ENCODE data around the gene DDX25. TPM values are rescaled to one million over a fixed set of nuclear protein-coding genes. Genes with fewer than 3 reads are reported as not detected.
"Not testable (repeated sequence)": the region's sequence is repeated elsewhere in the genome, so short reads cannot be mapped to it uniquely, and the experiment has no call there.

The DDX25 gene
- total RNA-seq (2014; rRNA removed; shearing (Covaris generic)): 0.96 and 1.5 TPM in 2 replicates
- 1.4 and 1.6 TPM in 2 replicates for polyA plus RNA-seq (2015; cell fraction: cytosol; rRNA removed)
- polyA plus RNA-seq (2015; cell fraction: nucleus; rRNA removed): 4.8 and 6.3 TPM in 2 replicates

DNA sequence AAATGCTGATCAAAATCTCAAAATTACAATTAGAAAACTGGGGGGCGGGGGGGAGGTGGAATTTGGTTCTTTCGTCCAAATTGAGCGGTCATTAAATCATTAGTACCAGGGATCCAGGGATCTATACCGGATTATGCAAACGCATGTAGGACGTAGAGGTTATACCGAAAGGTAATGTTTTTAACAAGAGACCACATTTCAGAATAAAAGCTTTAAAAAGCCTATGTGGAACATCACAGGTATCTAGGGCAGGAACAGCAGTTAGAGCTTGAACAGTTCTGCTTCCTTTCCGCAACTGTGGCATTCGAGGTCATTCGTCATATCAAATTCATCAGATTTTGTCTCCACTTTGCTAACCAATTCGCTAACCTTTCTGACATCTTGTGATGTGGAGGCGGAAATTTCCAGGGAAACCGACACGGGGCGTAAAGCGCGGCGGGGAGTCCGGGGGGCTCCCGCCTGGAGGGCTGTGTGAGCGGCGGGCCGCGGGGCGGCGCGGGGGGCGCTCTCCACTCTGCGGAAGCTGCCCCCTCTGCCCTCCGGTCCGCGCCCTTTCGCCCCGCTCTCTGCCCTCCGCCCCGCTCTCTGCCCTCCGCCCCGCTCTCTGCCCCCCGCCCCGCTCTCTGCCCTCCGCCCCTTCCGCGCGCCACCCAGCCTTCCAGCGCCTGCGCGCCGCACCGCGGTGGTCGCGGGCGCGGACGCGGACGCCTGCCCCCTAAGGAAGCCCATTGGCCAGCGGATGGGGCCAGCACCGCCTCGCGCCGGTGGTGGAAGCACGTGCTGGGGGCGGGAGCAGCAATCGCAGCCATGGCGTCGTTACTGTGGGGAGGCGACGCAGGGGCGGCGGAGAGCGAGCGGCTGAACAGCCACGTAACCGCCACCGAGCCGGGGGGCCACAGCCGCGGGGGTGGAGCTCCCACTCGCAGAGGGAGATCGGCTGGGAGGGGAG lies at the start of gene DDX25:
Gene DDX25, plus strand, starts transcription at position 798 of the 949 bp plus-strand sequence. Its CDS starts 10 bp downstream, at position 808.
- DNase-seq (ENCODE audit: low read depth, low spot score): peak; percentile 27
- in situ Hi-C loops (cut with HindIII; ENCODE audit: low pct_unique_long_range_greater_than_20kb, low sequenced_read_pairs): loop anchor here (25.0 kb wide), 1 partner anchor 308 kb away; the partner anchor contains the start of genes FAM118B and RPUSD4

DNA sequence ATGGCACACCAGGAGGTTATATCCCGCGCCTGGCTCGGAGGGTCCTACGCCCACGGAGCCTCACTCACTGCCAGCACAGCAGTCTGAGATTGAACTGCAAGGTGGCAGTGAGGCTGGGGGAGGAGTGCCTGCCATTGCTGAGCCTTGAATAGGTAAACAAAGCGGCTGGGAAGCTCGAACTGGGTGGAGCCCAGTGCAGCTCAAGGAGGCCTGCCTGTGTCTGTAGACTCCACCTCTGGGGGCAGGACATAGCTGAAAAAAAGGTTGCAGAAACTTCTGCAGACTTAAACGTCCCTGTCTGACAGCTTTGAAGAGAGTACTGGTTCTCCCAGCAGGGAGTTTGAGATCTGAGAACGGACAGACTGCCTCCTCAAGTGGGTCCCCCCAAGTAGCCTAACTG lies 46.6 kb upstream of the DDX25 start:
- DNase-seq (ENCODE audit: low read depth, low spot score); in situ Hi-C loops (cut with HindIII; ENCODE audit: low pct_unique_long_range_greater_than_20kb, low sequenced_read_pairs): not testable (repeated sequence)

DNA sequence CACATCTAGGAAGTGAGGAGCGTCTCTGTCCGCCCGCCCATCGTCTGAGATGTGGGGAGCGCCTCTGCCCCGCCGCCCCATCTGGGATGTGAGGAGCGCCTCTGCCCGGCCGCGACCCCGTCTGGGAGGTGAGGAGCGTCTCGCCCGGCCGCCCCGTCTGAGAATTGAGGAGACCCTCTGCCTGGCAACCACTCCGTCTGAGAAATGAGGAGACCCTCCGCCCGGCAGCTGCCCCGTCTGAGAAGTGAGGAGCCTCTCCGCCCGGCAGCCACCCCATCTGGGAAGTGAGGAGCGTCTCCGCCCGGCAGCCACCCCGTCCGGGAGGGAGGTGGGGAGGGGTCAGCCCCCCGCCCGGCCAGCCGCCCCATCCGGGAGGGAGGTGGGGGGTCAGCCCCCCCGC lies 41.5 kb upstream of the DDX25 start:
- DNase-seq (ENCODE audit: low read depth, low spot score); in situ Hi-C loops (cut with HindIII; ENCODE audit: low pct_unique_long_range_greater_than_20kb, low sequenced_read_pairs): not testable (repeated sequence)

DNA sequence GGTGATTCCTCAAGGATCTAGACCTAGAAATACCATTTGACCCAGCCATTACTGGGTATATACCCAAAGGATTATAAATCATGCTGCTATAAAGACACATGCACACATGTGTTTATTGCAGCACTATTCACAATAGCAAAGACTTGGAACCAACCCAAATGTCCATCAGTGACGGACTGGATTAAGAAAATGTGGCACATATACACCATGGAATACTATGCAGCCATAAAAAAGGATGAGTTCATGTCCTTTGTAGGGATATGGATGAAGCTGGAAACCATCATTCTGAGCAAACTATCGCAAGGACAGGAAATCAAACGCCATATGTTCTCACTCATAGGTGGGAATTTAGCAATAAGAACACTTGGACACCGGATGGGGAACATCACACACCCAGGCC lies 39.0 kb upstream of the DDX25 start:
- DNase-seq (ENCODE audit: low read depth, low spot score); in situ Hi-C loops (cut with HindIII; ENCODE audit: low pct_unique_long_range_greater_than_20kb, low sequenced_read_pairs): not testable (repeated sequence)

DNA sequence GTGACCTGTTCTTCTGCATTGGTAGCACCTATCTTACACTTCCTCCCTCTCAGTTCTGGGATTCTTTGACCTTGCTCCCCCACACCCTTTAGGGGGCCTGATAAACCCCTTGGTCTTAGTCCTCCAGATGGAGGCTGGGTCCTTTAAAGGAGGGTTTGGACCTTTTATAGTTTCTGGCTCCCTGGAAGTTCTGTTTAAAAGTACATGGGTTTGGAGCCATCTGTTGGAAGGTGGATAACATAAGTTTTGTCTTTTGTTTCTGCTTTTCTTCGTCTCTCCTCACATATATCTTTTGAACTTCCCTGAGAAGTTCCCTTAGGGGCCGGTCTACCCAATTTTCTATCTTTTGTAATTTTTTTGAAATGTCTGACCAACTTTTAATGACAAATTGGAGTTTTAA lies 34.8 kb upstream of the DDX25 start:
- in situ Hi-C loops (cut with HindIII; ENCODE audit: low pct_unique_long_range_greater_than_20kb, low sequenced_read_pairs): no loop called here
- no peak for DNase-seq (ENCODE audit: low read depth, low spot score)

DNA sequence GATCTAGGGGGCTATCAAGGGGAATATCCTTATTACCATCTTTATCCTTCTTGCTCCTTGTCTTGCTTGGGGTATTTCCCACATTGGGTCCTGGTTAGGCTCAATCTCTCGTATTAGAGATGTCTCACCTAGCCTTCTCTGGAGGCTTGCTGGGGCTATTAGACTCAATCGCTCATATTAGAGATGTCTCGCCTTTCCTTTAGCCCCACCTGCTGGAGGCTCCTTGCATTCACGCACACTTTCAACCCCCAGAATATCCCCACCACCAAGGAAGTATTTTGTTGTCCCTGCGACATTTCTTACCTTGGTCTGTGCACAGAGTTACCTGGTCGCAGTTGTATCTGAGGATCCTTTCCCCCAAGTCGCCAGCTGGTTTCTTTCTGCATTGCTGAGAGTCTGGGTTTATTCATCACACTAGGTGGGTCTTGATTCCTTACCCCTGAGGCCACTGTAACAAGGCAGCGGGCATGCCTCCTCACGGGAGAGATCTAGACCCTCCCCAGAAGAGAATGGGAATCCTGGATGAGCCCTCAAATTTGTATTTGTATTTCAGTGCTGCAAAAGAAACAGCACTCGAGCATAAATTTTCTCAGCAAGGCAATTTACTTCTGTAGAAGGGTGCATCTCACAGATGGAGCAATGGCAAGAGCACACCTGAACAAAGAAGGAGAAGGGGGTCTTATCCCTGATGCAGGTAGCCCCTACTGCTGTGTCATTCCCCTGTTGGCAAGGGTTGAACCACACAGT lies 32.7 kb upstream of the DDX25 start:
- peak; percentile 65 for DNase-seq (ENCODE audit: low read depth, low spot score)
- in situ Hi-C loops (cut with HindIII; ENCODE audit: low pct_unique_long_range_greater_than_20kb, low sequenced_read_pairs): no loop called here

DNA sequence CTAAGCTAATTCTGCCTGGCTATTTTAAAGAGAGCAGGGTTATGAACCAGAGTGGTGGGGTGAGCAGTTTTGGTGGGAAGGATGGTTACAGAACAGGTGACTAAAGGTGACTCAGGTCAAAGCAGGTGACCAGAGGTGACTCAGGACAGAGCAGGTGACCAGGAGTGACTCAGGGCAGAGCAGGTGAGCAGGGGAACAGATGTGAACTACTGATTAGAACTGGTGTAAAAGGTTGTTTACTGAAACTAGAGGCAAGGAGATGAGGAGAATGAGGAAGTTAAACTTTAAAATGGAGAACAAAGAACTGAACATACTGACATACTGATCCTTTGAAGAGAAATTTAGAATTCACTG lies 32.2 kb upstream of the DDX25 start:
- DNase-seq (ENCODE audit: low read depth, low spot score): no peak

DNA sequence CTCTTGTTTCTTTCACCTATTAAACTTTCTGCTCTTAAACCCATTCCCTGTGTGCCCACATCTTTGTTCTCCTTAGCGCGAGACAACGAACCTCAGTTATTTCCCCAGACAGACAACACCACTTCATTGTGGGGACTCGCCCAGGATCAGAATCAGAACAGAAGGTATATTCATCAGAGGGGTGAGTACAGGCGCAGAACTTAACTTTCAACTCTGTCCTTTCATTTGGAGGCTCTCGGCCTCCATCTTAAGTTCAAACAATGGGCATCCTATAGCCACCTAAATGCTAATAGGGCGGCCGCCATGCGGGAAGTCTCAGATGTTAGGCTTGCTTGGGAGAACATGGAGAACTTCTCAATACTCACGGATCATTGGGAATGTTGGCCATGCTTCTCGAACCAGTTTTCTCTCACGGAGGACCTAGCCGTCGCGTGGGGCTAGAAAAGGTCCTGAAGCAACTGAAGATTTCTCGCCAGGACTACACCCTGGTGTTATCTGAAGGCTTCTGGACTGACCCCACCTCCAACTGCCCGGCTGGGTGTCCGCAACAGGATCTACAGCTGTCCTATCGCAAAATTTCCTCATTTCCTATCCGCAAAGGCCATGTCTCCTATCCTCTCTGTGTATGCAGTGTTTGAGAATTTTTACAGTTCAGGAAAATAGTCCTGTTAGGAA lies 30.3 kb upstream of the DDX25 start:
- in situ Hi-C loops (cut with HindIII; ENCODE audit: low pct_unique_long_range_greater_than_20kb, low sequenced_read_pairs): no loop called here
- DNase-seq (ENCODE audit: low read depth, low spot score): peak; percentile 57

More for the DNA sequence above, 32.2 kb upstream of the DDX25 start:
- in situ Hi-C loops (cut with HindIII; ENCODE audit: low pct_unique_long_range_greater_than_20kb, low sequenced_read_pairs): no loop called here

DNA sequence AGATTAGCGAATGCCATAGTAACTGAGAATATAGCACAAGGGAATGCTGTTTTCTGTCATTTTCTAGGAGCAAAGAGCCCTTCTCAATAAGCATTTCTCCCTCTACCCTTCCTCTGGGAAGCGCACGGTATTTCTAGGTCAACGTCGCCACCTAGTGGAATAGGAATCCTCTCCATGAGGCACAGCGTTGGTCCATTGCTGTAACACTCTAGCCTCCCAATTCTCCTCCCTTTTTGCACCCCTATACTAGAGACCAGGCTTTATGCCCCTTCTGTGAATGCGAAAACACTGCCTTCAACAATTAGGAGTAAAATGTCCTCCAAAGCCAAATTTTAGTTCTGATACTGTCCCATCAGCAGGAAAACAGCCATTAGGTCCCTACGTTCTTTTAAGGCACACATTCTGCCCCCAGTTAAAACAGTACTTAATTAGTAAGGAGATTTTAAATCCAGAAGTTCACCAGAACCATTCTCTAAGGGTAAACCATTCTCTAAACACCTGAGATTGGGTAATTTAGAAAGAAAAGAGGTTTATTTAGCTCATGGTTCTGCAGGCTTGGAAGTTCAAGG lies 29.7 kb upstream of the DDX25 start:
- in situ Hi-C loops (cut with HindIII; ENCODE audit: low pct_unique_long_range_greater_than_20kb, low sequenced_read_pairs): no loop called here
- DNase-seq (ENCODE audit: low read depth, low spot score): peak; percentile 87

DNA sequence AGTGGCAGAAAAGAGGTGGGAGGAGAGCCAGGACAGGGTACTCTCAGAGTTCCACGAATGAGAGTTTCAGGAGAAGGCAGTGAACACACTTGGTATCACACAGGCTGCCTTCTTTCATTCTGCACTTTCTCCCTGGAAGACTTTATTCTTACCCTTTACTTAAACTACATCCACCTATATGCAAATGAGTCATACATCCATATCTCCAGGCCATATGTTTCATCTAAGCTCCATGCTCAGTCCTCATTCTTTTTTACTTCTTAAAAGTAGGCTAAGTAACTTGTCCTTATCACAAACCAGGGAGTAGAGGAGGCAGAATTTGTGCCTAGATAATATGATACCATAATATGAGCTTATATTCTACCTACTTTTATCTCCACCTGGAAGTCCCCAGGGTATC lies 23.0 kb upstream of the DDX25 start:
- DNase-seq (ENCODE audit: low read depth, low spot score): no peak
- in situ Hi-C loops (cut with HindIII; ENCODE audit: low pct_unique_long_range_greater_than_20kb, low sequenced_read_pairs): no loop called here

DNA sequence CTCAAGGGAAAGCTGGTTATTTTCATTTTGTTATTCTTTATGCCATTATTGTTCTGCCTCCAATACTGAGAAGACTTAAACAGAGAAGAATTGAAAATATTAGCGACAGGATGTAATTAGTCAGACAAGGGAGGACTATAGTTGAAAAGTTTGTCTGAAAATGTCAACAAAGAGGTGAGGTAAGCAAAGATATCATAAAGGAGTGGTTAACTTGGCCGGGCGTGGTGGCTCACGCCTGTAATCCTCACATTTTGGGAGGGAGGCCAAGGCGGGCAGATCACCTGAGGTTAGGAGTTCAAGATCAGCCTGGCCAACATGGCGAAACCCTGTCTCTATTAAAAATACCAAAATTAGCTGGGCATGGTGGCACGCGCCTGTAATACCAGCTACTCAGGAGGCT lies 20.9 kb upstream of the DDX25 start:
- in situ Hi-C loops (cut with HindIII; ENCODE audit: low pct_unique_long_range_greater_than_20kb, low sequenced_read_pairs): no loop called here
- DNase-seq (ENCODE audit: low read depth, low spot score): no peak

DNA sequence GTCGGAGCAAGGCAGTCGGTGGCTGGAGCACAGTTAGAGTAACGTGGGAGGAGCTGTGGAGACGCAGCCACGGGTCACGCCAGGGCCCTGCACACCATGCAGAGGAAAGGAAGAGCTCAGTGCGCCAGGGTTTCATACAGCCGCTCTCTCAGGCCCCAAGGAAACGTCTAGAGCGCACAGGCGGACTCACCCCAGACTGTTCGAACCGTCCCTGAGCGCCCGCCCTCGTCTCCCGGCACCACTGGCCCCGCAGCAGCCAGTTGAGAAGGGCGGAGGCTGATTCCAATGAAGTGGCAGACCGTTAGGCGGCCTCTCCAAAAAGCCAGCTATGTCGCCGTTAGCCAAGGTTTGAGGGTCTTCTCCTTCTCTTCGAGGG lies 17.3 kb upstream of the DDX25 start:
- peak; percentile 57 for DNase-seq (ENCODE audit: low read depth, low spot score)
- in situ Hi-C loops (cut with HindIII; ENCODE audit: low pct_unique_long_range_greater_than_20kb, low sequenced_read_pairs): no loop called here

DNA sequence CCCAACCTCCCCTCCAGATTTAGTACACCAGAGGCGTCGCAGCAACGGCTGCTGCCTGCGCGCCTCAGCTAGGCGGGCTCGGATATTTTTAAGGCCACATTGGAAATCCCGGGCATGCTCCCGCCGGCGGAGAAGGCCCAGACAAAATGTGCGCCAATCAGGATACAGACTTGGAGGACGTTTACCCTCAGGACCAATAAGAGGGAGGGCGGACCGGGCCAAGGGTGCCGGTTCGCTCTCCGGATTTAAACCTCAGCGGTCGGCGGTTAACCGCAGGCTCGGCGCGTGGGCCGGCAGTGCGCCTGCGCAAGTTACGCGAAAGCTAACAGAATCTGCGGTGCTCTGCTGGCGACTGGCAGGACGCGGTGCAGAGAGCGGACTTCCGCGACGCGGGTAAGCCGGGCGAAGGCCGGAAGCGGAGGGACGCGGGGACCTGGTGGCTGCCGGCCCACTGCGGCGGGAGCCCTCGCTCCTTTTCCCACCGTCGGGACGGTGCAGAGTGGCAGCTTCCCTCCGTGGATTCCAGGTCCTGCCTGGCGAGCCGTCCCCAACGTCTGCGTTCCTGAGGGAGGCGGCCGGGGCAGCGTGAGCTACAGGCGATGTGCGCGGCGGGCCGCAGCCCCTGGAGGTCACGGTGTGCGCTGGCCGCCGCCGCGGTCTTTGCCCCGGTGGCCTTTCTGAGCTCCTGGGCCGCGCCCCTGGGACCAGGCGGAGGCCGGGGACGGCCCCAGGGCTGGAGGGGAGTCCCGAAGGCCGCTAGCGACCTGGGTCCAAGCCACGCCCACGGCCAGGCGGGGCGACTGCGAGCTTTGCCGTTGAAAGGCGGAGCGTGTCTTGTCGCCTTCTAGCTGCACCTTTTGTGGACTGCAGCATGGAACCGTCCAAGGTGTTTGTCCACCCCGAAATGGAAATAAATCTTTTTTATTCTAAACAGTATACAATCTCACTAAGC lies 16.7 kb upstream of the DDX25 start, which contains the start of gene HYLS1:
Gene HYLS1, plus strand, starts transcription at position 296 of the 952 bp plus-strand sequence. CDS start 11,701 bp downstream, outside the sequence.
- in situ Hi-C loops (cut with HindIII; ENCODE audit: low pct_unique_long_range_greater_than_20kb, low sequenced_read_pairs): no loop called here
- peak; percentile 95 for DNase-seq (ENCODE audit: low read depth, low spot score)

DNA sequence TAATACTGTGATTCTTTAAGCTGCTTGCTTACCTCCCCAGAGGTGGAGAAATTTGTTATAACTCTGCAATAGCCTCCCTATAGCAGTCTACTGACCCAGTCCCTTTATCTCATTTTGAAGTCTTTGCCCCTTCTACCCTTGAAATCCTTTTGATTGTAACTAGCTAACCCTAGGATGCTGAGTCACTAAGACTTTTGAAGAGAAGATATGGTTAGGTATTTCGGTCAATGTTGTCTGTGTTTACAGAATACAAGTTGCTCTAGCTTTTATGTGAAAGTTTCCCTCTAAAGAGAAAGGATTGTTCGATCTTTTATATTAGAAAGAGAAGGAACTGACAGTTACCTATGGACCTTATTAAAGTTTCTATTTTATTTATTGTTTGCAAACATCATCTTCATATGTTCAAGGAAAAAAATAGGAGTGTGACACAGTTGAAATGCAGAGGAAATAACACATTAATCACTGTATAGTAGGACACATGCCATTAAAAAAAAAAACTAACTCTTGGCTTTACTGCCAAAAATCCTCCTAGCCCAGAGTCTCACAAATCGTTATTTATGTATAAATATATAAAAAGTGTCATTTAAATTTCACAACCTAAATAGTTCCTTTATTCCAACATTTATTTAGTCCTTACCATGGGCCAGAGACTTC lies 13.7 kb upstream of the DDX25 start:
- no peak for DNase-seq (ENCODE audit: low read depth, low spot score)

DNA sequence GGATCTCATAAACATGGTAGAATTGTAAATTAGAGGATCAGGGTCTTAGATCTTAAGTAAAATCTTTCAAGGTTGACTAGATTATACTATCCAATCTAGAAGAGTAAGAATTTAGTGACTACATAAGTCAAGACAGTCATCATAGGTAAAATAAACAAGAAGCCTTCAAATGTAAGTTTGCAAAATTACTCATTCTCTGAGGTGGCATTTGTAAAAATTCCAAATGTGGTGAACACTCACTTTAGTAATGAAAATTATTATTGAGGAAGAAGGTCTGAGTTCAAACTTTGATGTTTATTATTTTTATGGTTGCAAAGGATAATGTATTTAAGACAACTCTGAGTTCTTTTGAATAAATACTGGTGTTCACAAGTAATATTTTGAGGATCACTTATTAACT lies 12.2 kb upstream of the DDX25 start:
- no peak for DNase-seq (ENCODE audit: low read depth, low spot score)
- in situ Hi-C loops (cut with HindIII; ENCODE audit: low pct_unique_long_range_greater_than_20kb, low sequenced_read_pairs): no loop called here

More for the DNA sequence above, 13.7 kb upstream of the DDX25 start:
- in situ Hi-C loops (cut with HindIII; ENCODE audit: low pct_unique_long_range_greater_than_20kb, low sequenced_read_pairs): no loop called here

DNA sequence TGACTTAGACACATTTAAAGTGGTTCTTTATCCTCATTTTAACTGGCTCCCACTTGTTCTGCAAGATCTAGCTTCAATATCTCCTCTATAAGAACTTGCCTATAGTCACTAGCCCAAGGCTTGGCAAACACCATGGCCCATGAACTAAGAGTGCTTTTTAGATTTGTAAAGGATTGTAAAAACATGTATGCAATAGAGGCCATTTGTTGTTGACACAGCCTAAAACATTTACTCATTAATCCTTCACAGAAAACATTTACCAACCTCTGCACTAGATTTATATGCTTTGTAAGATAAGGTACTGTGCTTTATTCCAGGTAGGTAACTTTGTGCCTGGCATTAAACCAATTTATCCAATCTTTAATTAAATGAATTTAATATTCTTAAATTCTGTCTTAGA lies 11.3 kb upstream of the DDX25 start:
- no peak for DNase-seq (ENCODE audit: low read depth, low spot score)
- in situ Hi-C loops (cut with HindIII; ENCODE audit: low pct_unique_long_range_greater_than_20kb, low sequenced_read_pairs): no loop called here
